Fibroblast of lung (primary cell): Measurements from ENCODE around the gene BMP3. TPM values are rescaled to one million over a fixed set of nuclear protein-coding genes. Genes with fewer than 3 reads are reported as not detected.

ENCODE experiments used
- DNase-seq, 2 donors: peaks; one replicate each; pipeline versions ENCODE4 v3.0.0 to v3.0.0-alpha.2; 2010; ENCODE audit warnings: low read depth in 2 of 2
- H2AFZ ChIP-seq: 2 replicates; pipeline ENCODE4 v1.5.1; 2012; ENCODE audit warnings: low read length, control low read depth, inconsistent platforms
- H3K27ac ChIP-seq: 2 replicates; pipeline ENCODE4 v1.5.1; 2011; ENCODE audit warnings: low read length, control low read depth; ENCODE audit not compliant: insufficient read depth
- H3K27me3 ChIP-seq: 2 replicates; pipeline ENCODE4 v1.5.1; 2011; ENCODE audit warnings: mild to moderate bottlenecking, low read length; ENCODE audit not compliant: control insufficient read depth, insufficient read depth
- H3K36me3 ChIP-seq: 2 replicates; pipeline ENCODE4 v1.5.1; 2011; ENCODE audit warnings: low read length; ENCODE audit not compliant: control insufficient read depth, insufficient read depth
- H3K4me1 ChIP-seq: 2 replicates; pipeline ENCODE4 v1.5.1; 2011; ENCODE audit warnings: low read length; ENCODE audit not compliant: control insufficient read depth, insufficient read depth; ENCODE audit errors: extremely low read depth
- H3K4me2 ChIP-seq: 2 replicates; pipeline ENCODE4 v1.5.1; 2011; ENCODE audit warnings: low read length, control low read depth; ENCODE audit not compliant: insufficient read depth; ENCODE audit errors: extremely low read depth
- H3K4me3 ChIP-seq, 4 experiments: fragments of 200-600 bp in 1 of 4; sonication (generic) in 1 of 4; replicated peaks in 1 of 4; 2 replicates each; pipeline ENCODE4 v1.5.1; 2011 to 2016; ENCODE audit warnings: low read length in 4 of 4, low read depth in 3 of 4, mild to moderate bottlenecking in 3 of 4, control low read depth in 2 of 4, inconsistent platforms in 1 of 4, mixed read lengths in 1 of 4; ENCODE audit not compliant: insufficient read depth in 1 of 4; ENCODE audit errors: control extremely low read depth in 1 of 4
- H3K79me2 ChIP-seq: 2 replicates; pipeline ENCODE4 v1.5.1; 2012; ENCODE audit warnings: mild to moderate bottlenecking, low read length, inconsistent platforms; ENCODE audit not compliant: control insufficient read depth, insufficient read depth
- H3K9ac ChIP-seq: 2 replicates; pipeline ENCODE4 v1.5.1; 2011; ENCODE audit warnings: mild to moderate bottlenecking, low read length, control low read depth; ENCODE audit not compliant: insufficient read depth
- H3K9me3 ChIP-seq: 2 replicates; pipeline ENCODE4 v1.5.1; 2012; ENCODE audit warnings: low read depth, low read length; ENCODE audit not compliant: control insufficient read depth, insufficient read depth
- H4K20me1 ChIP-seq: 2 replicates; pipeline ENCODE4 v1.5.1; 2011; ENCODE audit warnings: low read length; ENCODE audit not compliant: control insufficient read depth, insufficient read depth; ENCODE audit errors: extremely low read depth
- CTCF ChIP-seq, 2 donors: IDR thresholded peaks in 1 of 2; conservative IDR thresholded peaks in 1 of 2; 1 replicate in 1 of 2; 2 replicates in 1 of 2; pipeline ENCODE4 v1.5.1; 2011 to 2012; ENCODE audit warnings: low read length in 2 of 2, control low read depth in 1 of 2, inconsistent platforms in 1 of 2, low read depth in 1 of 2, mild to moderate bottlenecking in 1 of 2
- EZH2 ChIP-seq: IDR thresholded peaks from 2 replicates; pipeline ENCODE4 v1.5.1; 2012; ENCODE audit warnings: low read length, control low read depth, mild to moderate bottlenecking; ENCODE audit errors: missing control alignments
- polyA plus RNA-seq, 2 donors: library from polyadenylated mRNA; depleted of rRNA in 1 of 2; stranded (reverse) in 1 of 2; unstranded in 1 of 2; fragments of >200 nt; gene quantifications; 2 replicates each; pipeline ENCODE4 v1.2.1, GENCODE V29; 2011 to 2012; ENCODE audit warnings: missing spikeins in 1 of 2
- total RNA-seq: library from RNA; depleted of rRNA; stranded (reverse); fragments of >200 nt; gene quantifications from 2 replicates; pipeline ENCODE4 v1.2.1, GENCODE V29; 2014

The BMP3 gene
- total and polyA plus RNA-seq, 2 donors (not counting 1 experiment from before 2014, with no cell fraction given), result 0.05 to 0.17 TPM

GRCh38 chr4:81095389-81095788, 64.9 kb downstream of the BMP3 start:
- no peak for DNase-seq
- Histone ChIP-seq H3K4me3 (no peak overlapping the region), H3K4me1 (no peaks in the 10 kb centered on the region), H3K4me2 (no peak overlapping the region), H3K27me3 (no peaks in the 10 kb centered on the region), H3K9ac (no peak overlapping the region), H3K36me3 (no peaks in the 10 kb centered on the region), H2AFZ (no peak overlapping the region), H3K79me2 (no peaks in the 10 kb centered on the region), H3K9me3 (no peaks in the 10 kb centered on the region), H4K20me1 (no peaks in the 10 kb centered on the region), H3K27ac (no peak overlapping the region)
- no peak for TF ChIP-seq EZH2
- TF ChIP-seq CTCF (conservative IDR thresholded peaks at IDR 0.05 in 1 of 2, IDR thresholded peaks at IDR 0.05 in 1 of 2; ENCODE audit: low read depth in 1 of 2, low read length in 2 of 2), result no peak

GRCh38 chr4:81096566-81096965, 66.1 kb downstream of the BMP3 start:
- H4K20me1 ChIP-seq, result no peaks in the 10 kb centered on the region
- no peak overlapping the region for H3K9ac ChIP-seq
- H3K4me3 ChIP-seq, result no peak overlapping the region
- H3K27ac ChIP-seq, result no peak overlapping the region
- H3K36me3 ChIP-seq, result no peaks in the 10 kb centered on the region
- DNase-seq, result peak in 1 of 2 donors; percentile 53
- no peaks in the 10 kb centered on the region for H3K27me3 ChIP-seq
- H3K79me2 ChIP-seq, result no peaks in the 10 kb centered on the region
- no peak overlapping the region for H3K4me2 ChIP-seq
- TF ChIP-seq CTCF (conservative IDR thresholded peaks at IDR 0.05 in 1 of 2, IDR thresholded peaks at IDR 0.05 in 1 of 2; ENCODE audit: low read depth in 1 of 2, low read length in 2 of 2) (no peak), EZH2 (no peak)
- no peak overlapping the region for H2AFZ ChIP-seq
- H3K9me3 ChIP-seq, result no peaks in the 10 kb centered on the region
- no peaks in the 10 kb centered on the region for H3K4me1 ChIP-seq

- H3K27me3 ChIP-seq, result no peaks in the 10 kb centered on the region
- DNase-seq, result no peak
- H3K9ac ChIP-seq, result no peak overlapping the region
- no peak overlapping the region for H2AFZ ChIP-seq
- no peaks in the 10 kb centered on the region for H3K79me2 ChIP-seq
- H4K20me1 ChIP-seq, result no peaks in the 10 kb centered on the region
- no peaks in the 10 kb centered on the region for H3K9me3 ChIP-seq
- H3K4me2 ChIP-seq, result no peak overlapping the region
- H3K4me1 ChIP-seq, result no peaks in the 10 kb centered on the region
- no peaks in the 10 kb centered on the region for H3K36me3 ChIP-seq
- no peak for TF ChIP-seq CTCF (conservative IDR thresholded peaks at IDR 0.05 in 1 of 2, IDR thresholded peaks at IDR 0.05 in 1 of 2; ENCODE audit: low read depth in 1 of 2, low read length in 2 of 2)
- no peak for TF ChIP-seq EZH2
- no peak overlapping the region for H3K27ac ChIP-seq
- no peak overlapping the region for H3K4me3 ChIP-seq
Measured at GRCh38 chr4:81102107-81102506, 71.6 kb downstream of the BMP3 start.
